ENCODE data around the gene TAS2R14. TPM values are rescaled to one million over a fixed set of nuclear protein-coding genes. Genes with fewer than 3 reads are reported as not detected.

Gene TAS2R14
- total and polyA plus RNA-seq, 2 of the 8 experiments (the other 6 are each of a cell fraction or from before 2014, with no cell fraction given) = 0.80 to 1.1 TPM

DNA sequence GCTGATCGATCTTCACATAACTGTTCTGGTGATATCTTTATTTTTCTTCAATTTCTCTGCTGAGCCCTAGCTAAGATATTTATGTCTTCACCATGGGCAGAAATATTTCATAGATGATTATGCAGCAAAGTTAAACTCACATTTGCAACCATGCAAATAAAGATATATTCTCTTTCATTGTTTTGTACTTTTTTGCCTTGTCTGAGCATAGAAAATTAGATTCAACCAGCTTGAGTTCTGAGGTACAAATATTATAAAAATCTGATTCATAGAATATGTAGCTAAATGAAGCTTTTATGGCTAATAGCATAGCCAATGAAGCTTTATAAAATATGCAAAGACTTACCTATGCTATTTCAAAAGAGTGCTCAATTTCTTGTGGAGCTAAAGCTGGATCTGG is 29.6 kb downstream of the TAS2R14 start, which contains the start of gene TAS2R13:
TAS2R13 (minus strand) TSS at position 101 of the 400 bp plus-strand sequence. CDS start 264 bp downstream, outside the sequence.
- Histone ChIP-seq H3K79me1 (ENCODE audit: low read depth, low read length) (no peaks in the 10 kb centered on the region), H4K91ac (replicated peaks; ENCODE audit: insufficient read length, low read length) (no peak within 1 kb of the TSS), H2BK120ac (replicated peaks; ENCODE audit: low read depth, low read length) (no peak within 1 kb of the TSS), H4K8ac (ENCODE audit: extremely low read depth, insufficient read depth, low read length) (no peak within 1 kb of the TSS), H2AFZ (ENCODE audit: low read length) (no peak within 1 kb of the TSS), H3K14ac (ENCODE audit: insufficient read length) (no peak within 1 kb of the TSS), H3K18ac (ENCODE audit: extremely low read depth, low read length) (no peak within 1 kb of the TSS), H3K9ac (replicated peaks in 1 of 4; ENCODE audit: extremely low read depth in 1 of 4, low read depth in 3 of 4, low read length in 3 of 4) (no peak within 1 kb of the TSS), H2BK20ac (ENCODE audit: low read length) (no peak within 1 kb of the TSS), H3K56ac (replicated peaks; ENCODE audit: insufficient read length, low read depth, low read length) (no peak within 1 kb of the TSS), H2BK15ac (ENCODE audit: low read length) (no peak within 1 kb of the TSS), H3K4me3 (ENCODE audit: extremely low read depth in 1 of 4, insufficient read depth in 2 of 4, low read depth in 3 of 4, low read length in 4 of 4) (no peak within 1 kb of the TSS), H3K4me1 (replicated peaks in 1 of 4; ENCODE audit: control insufficient read depth in 3 of 4, insufficient read depth in 4 of 4, low read length in 3 of 4) (no peaks in the 10 kb centered on the region), H3K23me2 (ENCODE audit: low read depth, low read length) (no peaks in the 10 kb centered on the region), H3K36me3 (ENCODE audit: control insufficient read depth in 2 of 4, insufficient read depth in 4 of 4, low read length in 3 of 4) (no peaks in the 10 kb centered on the region; a peak in 1 of 8 replicates), H4K20me1 (replicated peaks in 1 of 2; ENCODE audit: control insufficient read depth in 1 of 2, insufficient read depth in 2 of 2, low read length in 2 of 2) (no peaks in the 10 kb centered on the region), H3K4ac (replicated peaks; ENCODE audit: insufficient read length, low read depth, low read length) (no peak within 1 kb of the TSS), H3K23ac (ENCODE audit: insufficient read length) (no peak within 1 kb of the TSS), H3K79me2 (ENCODE audit: control insufficient read depth in 1 of 2, insufficient read depth in 2 of 2, low read length in 2 of 2) (no peaks in the 10 kb centered on the region), H3K27ac (ENCODE audit: low read depth, low read length) (no peak within 1 kb of the TSS), H4K5ac (ENCODE audit: insufficient read length, low read depth, low read length) (no peak within 1 kb of the TSS), H2BK12ac (ENCODE audit: low read depth, low read length) (no peak within 1 kb of the TSS), H3K9me3 (ENCODE audit: insufficient read depth in 2 of 2, low read depth in 1 of 2, low read length in 1 of 2) (peaks cover 0 to 4% of the 10 kb centered on the region in 2 experiments; a peak in 1 of 4 replicates), H3K4me2 (ENCODE audit: insufficient read depth in 1 of 2, low read depth in 2 of 2, low read length in 2 of 2) (no peak within 1 kb of the TSS), H2AK5ac (ENCODE audit: low read depth, low read length) (no peak within 1 kb of the TSS), H2BK5ac (ENCODE audit: low read depth, low read length) (no peak within 1 kb of the TSS), H3K27me3 (replicated peaks in 1 of 4; ENCODE audit: control insufficient read depth in 3 of 4, extremely low read depth in 1 of 4, insufficient read depth in 3 of 4, low read length in 3 of 4) (no peaks in the 10 kb centered on the region)
- 95% methylated on average over 1 of the region's 1 CpG; no CpG with 5 or more reads in 1 of the 2 experiments for WGBS, 2 experiments (ENCODE audit: extremely low coverage in 1 of 2, insufficient coverage in 1 of 2, insufficient read length in 1 of 2, insufficient replicate concordance in 2 of 2, low coverage in 1 of 2, low lambda C conversion rate in 2 of 2, missing lambda C conversion rate in 1 of 2)
- FAIRE-seq (no peak), DNase-seq (ENCODE audit: low read depth in 1 of 2, low spot score in 2 of 2) (no peak)
- POLR2A ChIA-PET (ENCODE audit: partially characterized antibody) = no interaction called here
- CTCF ChIA-PET (ENCODE audit: partially characterized antibody) = no interaction called here
- no peak for TF ChIP-seq SP2 (IDR thresholded peaks at IDR 0.05; ENCODE audit: low read length)
- TF ChIP-seq GTF2F1 (IDR thresholded peaks at IDR 0.05; ENCODE audit: borderline replicate concordance, low read depth, low read length) = no peak

Measured in H1 (cell line).